Body of pancreas (tissue), 4 donors: Measurements from ENCODE around the gene ISOC2.

ENCODE experiments used
- POLR2A ChIP-seq, 3 donors: fragments of 450-650 bp; IDR thresholded peaks; one replicate each; pipeline ENCODE4 v1.6.1; 2016; ENCODE audit warnings: antibody characterized with exemption in 3 of 3, mild to moderate bottlenecking in 2 of 3
- TF ChIP-seq, protein P1 (sequence below), 7 experiments: fragments of 450-650 bp in 4 of 7; fragments of 200-600 bp in 3 of 7; sonication (generic) in 3 of 7; IDR thresholded peaks; one replicate each; pipeline ENCODE4 v1.5.1; 2016 to 2019; ENCODE audit warnings: antibody characterized with exemption in 7 of 7

DNA sequence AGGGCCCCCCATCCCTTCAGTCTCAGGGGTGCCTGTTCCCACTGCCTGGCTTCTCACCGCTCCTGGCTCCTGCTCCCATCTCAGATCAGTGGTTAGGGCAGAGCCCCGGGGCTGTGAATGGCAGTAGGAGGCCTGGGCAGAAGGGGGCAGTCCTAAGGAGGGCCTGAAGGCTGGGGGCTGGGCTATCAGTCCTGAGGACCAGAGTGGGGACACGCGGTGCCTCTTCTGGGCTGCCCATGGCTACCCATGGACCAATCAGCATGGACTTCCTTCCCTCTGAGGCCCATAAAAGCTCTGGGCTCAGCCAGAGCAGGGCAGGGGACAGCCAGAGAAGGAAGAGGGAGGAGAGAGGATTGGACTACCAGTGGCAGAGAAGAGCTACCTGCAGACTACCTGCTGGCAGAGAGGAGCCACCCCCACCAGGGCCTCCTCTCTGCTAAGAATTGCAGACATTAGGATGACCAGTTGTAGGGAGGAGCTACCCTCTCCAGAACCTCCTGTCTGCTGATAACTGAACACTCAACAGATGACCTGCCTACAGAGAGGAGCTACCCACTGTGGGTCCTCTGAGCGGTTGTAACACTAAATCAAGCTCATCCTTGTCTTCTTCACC is 41.7 kb downstream of the ISOC2 start:
- TF ChIP-seq POLR2A (IDR thresholded peaks at IDR 0.05) = no peak
- TF ChIP-seq, protein P1, sequence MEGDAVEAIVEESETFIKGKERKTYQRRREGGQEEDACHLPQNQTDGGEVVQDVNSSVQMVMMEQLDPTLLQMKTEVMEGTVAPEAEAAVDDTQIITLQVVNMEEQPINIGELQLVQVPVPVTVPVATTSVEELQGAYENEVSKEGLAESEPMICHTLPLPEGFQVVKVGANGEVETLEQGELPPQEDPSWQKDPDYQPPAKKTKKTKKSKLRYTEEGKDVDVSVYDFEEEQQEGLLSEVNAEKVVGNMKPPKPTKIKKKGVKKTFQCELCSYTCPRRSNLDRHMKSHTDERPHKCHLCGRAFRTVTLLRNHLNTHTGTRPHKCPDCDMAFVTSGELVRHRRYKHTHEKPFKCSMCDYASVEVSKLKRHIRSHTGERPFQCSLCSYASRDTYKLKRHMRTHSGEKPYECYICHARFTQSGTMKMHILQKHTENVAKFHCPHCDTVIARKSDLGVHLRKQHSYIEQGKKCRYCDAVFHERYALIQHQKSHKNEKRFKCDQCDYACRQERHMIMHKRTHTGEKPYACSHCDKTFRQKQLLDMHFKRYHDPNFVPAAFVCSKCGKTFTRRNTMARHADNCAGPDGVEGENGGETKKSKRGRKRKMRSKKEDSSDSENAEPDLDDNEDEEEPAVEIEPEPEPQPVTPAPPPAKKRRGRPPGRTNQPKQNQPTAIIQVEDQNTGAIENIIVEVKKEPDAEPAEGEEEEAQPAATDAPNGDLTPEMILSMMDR (IDR thresholded peaks at IDR 0.05) = no peak
